IMR-90 (cell line): ENCODE measurements around the gene GINS3. TPM values are rescaled to one million over a fixed set of nuclear protein-coding genes. Genes with fewer than 3 reads are reported as not detected.

Source experiments
- ATAC-seq: fragments of 200-7000 bp; cut with Tn5 transposase; 2 replicates; pipeline ENCODE4 v1.9.1; 2020; ENCODE audit warnings: low read depth, mild to moderate bottlenecking, moderate library complexity
- BruUV-seq: library from RNA; stranded (reverse); fragments of 400-500 nt; replicated peaks from 2 replicates; lab custom pipeline; 2021; lab: Mats Ljungman, UMichigan
- CTCF ChIA-PET: fragments of 300-600 bp; formaldehyde crosslinking; extraction: SDS; loops from one replicate; lab custom pipeline; 2021; ENCODE audit warnings: antibody characterized with exemption; lab: Yijun Ruan, JAX
- POLR2A ChIA-PET: fragments of 300-600 bp; sonication (Branson Sonifier 250); formaldehyde crosslinking; loops from one replicate; lab custom pipeline; 2022; ENCODE audit warnings: antibody characterized with exemption; ENCODE audit not compliant: unreplicated experiment; lab: Charles Lee
- DNase-seq: peaks from one replicate; pipeline ENCODE4 v3.0.0; 2013
- H2AFZ ChIP-seq: replicated peaks from 2 replicates; pipeline ENCODE3; 2013; ENCODE audit warnings: low read length, mild to moderate bottlenecking; ENCODE audit not compliant: poor library complexity
- H2AK5ac ChIP-seq: 2 replicates; pipeline ENCODE4 v1.6.1; 2013; ENCODE audit warnings: low read depth, low read length, inconsistent platforms
- H2AK9ac ChIP-seq: replicated peaks from 2 replicates; pipeline ENCODE3; 2013; ENCODE audit warnings: mild to moderate bottlenecking, low read depth, low read length, moderate library complexity; ENCODE audit not compliant: poor library complexity
- H2BK120ac ChIP-seq: 2 replicates; pipeline ENCODE4 v1.6.1; 2013; ENCODE audit warnings: low read depth, low read length, inconsistent platforms
- H2BK15ac ChIP-seq: 3 replicates; pipeline ENCODE4 v1.6.1; 2013; ENCODE audit warnings: low read depth, low read length, inconsistent platforms
- H2BK20ac ChIP-seq: 2 replicates; pipeline ENCODE4 v1.6.1; 2013; ENCODE audit warnings: low read depth, mild to moderate bottlenecking, inconsistent platforms, low read length, moderate library complexity
- H2BK5ac ChIP-seq: 2 replicates; pipeline ENCODE4 v1.6.1; 2013; ENCODE audit warnings: mild to moderate bottlenecking, low read depth, low read length, inconsistent platforms; ENCODE audit not compliant: poor library complexity, severe bottlenecking
- H3K14ac ChIP-seq: replicated peaks from 2 replicates; pipeline ENCODE4 v1.6.1; 2013; ENCODE audit warnings: low read depth, low read length, inconsistent platforms
- H3K18ac ChIP-seq: 2 replicates; pipeline ENCODE4 v1.6.1; 2013; ENCODE audit warnings: low read depth, low read length, control low read depth
- H3K23ac ChIP-seq: 2 replicates; pipeline ENCODE4 v1.6.1; 2013; ENCODE audit warnings: low read depth, low read length, inconsistent platforms
- H3K27ac ChIP-seq: 2 replicates; pipeline ENCODE4 v1.5.1; 2013; ENCODE audit warnings: mild to moderate bottlenecking, control low read depth, low read length; ENCODE audit not compliant: insufficient read depth
- H3K27me3 ChIP-seq: 2 replicates; pipeline ENCODE4 v1.6.1; 2013; ENCODE audit warnings: low read length; ENCODE audit not compliant: control insufficient read depth, insufficient read depth
- H3K36me3 ChIP-seq: 2 replicates; pipeline ENCODE4 v1.6.1; 2013; ENCODE audit warnings: low read length, mixed read lengths; ENCODE audit not compliant: control insufficient read depth, insufficient read depth
- H3K4ac ChIP-seq: 2 replicates; pipeline ENCODE4 v1.6.1; 2013; ENCODE audit warnings: low read depth, low read length, inconsistent platforms
- H3K4me1 ChIP-seq: 2 replicates; pipeline ENCODE4 v1.6.1; 2013; ENCODE audit warnings: low read length, mixed read lengths; ENCODE audit not compliant: control insufficient read depth, insufficient read depth
- H3K4me2 ChIP-seq: 2 replicates; pipeline ENCODE4 v1.6.1; 2013; ENCODE audit warnings: low read depth, mild to moderate bottlenecking, control low read depth, low read length, moderate library complexity
- H3K4me3 ChIP-seq: 2 replicates; pipeline ENCODE4 v1.5.1; 2013; ENCODE audit warnings: low read depth, mild to moderate bottlenecking, control low read depth, low read length, moderate library complexity; ENCODE audit not compliant: insufficient read depth
- H3K56ac ChIP-seq: 2 replicates; pipeline ENCODE4 v1.6.1; 2013; ENCODE audit warnings: low read length, inconsistent platforms; ENCODE audit not compliant: insufficient read depth; ENCODE audit errors: extremely low read depth
- H3K79me1 ChIP-seq, 2 experiments: 2 replicates each; pipeline ENCODE4 v1.6.1; 2013; ENCODE audit warnings: low read length in 2 of 2, inconsistent platforms in 1 of 2, low read depth in 1 of 2
- H3K9ac ChIP-seq: 2 replicates; pipeline ENCODE4 v1.6.1; 2013; ENCODE audit warnings: low read depth, low read length, control low read depth
- H3K9me1 ChIP-seq: 2 replicates; pipeline ENCODE4 v1.6.1; 2013; ENCODE audit warnings: low read length, inconsistent platforms; ENCODE audit not compliant: insufficient read depth
- H3K9me3 ChIP-seq: 2 replicates; pipeline ENCODE4 v1.6.1; 2013; ENCODE audit warnings: low read length; ENCODE audit not compliant: control insufficient read depth, insufficient read depth
- H4K20me1 ChIP-seq: 2 replicates; pipeline ENCODE4 v1.6.1; 2013; ENCODE audit warnings: low read length, inconsistent platforms; ENCODE audit not compliant: insufficient read depth
- H4K5ac ChIP-seq: 2 replicates; pipeline ENCODE4 v1.6.1; 2013; ENCODE audit warnings: mild to moderate bottlenecking, low read depth, low read length, control low read depth
- H4K8ac ChIP-seq, 2 experiments: 2 replicates each; pipeline ENCODE4 v1.6.1; 2013; ENCODE audit warnings: low read depth in 2 of 2, low read length in 2 of 2, control low read depth in 1 of 2, inconsistent platforms in 1 of 2
- H4K91ac ChIP-seq: 2 replicates; pipeline ENCODE4 v1.6.1; 2013; ENCODE audit warnings: low read depth, low read length, inconsistent platforms; ENCODE audit not compliant: insufficient read depth
- BHLHE40 ChIP-seq: fragments of 150-350 bp; IDR thresholded peaks from 2 replicates; pipeline ENCODE4 v1.6.1; 2016; ENCODE audit warnings: mild to moderate bottlenecking, low read depth, low read length
- CEBPB ChIP-seq: IDR thresholded peaks from 2 replicates; pipeline ENCODE4 v1.6.1; 2012; ENCODE audit warnings: low read depth, low read length, improper control_type of control experiment
- CHD1 ChIP-seq: IDR thresholded peaks from 2 replicates; pipeline ENCODE4 v1.6.1; 2012; ENCODE audit warnings: low read depth, low read length, improper control_type of control experiment
- MAFK ChIP-seq: IDR thresholded peaks from 2 replicates; pipeline ENCODE4 v1.6.1; 2012; ENCODE audit warnings: low read depth, low read length, improper control_type of control experiment
- MAZ ChIP-seq: IDR thresholded peaks from 2 replicates; pipeline ENCODE4 v1.6.1; 2012; ENCODE audit warnings: low read depth, mild to moderate bottlenecking, low read length, improper control_type of control experiment, moderate library complexity, borderline replicate concordance
- POLR2A ChIP-seq: IDR thresholded peaks from 2 replicates; pipeline ENCODE4 v1.6.1; 2012; ENCODE audit warnings: mild to moderate bottlenecking, low read depth, low read length
- RAD21 ChIP-seq: IDR thresholded peaks from 2 replicates; pipeline ENCODE4 v1.6.1; 2012; ENCODE audit warnings: low read length, improper control_type of control experiment
- RCOR1 ChIP-seq: IDR thresholded peaks from 2 replicates; pipeline ENCODE4 v1.6.1; 2012; ENCODE audit warnings: mild to moderate bottlenecking, low read length, improper control_type of control experiment; ENCODE audit not compliant: insufficient replicate concordance
- SMC3 ChIP-seq: fragments of 150-350 bp; IDR thresholded peaks from 2 replicates; pipeline ENCODE4 v1.6.1; 2016; ENCODE audit warnings: low read depth, mild to moderate bottlenecking, antibody characterized with exemption, low read length, moderate library complexity
- WGBS, 2 experiments: methylation state at CpG; one replicate each; pipeline versions ENCODE4 v1.1.5 to v1.1.7; 2013; ENCODE audit warnings: missing lambda C conversion rate in 2 of 2; ENCODE audit not compliant: insufficient read length in 1 of 2; ENCODE audit errors: extremely low coverage in 2 of 2; 5-methylcytosine and 5-hydroxymethylcytosine counted together
- dilution Hi-C: fragments of 300-500 bp; cut with HindIII; formaldehyde crosslinking; loops from one replicate; pipeline ENCODE4 v1.14.3; 2018; ENCODE audit warnings: low sequenced_read_pairs; ENCODE audit not compliant: unreplicated experiment
- in situ Hi-C: fragments of 300-500 bp; cut with MboI; formaldehyde crosslinking; loops from 3 replicates; pipeline ENCODE4 v1.14.3; 2019; ENCODE audit warnings: low sequenced_read_pairs, inconsistent platforms, mixed read lengths
- intact Hi-C: fragments of 100-400 bp; cut with micrococcal nuclease; formaldehyde crosslinking; loops from 2 replicates; pipeline ENCODE4 v1.10.0; 2022
- polyA plus RNA-seq, 3 experiments: library from polyadenylated mRNA; depleted of rRNA; stranded (reverse); fragments of >200 nt; gene quantifications; 2 replicates each; pipeline ENCODE4 v1.2.3, GENCODE V29; 2012; ENCODE audit warnings: low replicate concordance in 1 of 3
- total RNA-seq: library from RNA; depleted of rRNA; stranded (reverse); fragments of >200 nt; gene quantifications from 2 replicates; pipeline ENCODE4 v1.2.3, GENCODE V29; 2012
- TF ChIP-seq, protein P1 (sequence below): fragments of 150-350 bp; IDR thresholded peaks from 2 replicates; pipeline ENCODE4 v1.6.1; 2016; ENCODE audit warnings: low read depth, mild to moderate bottlenecking, low read length, moderate library complexity, borderline replicate concordance
- TF ChIP-seq, protein P2 (sequence below): fragments of 150-350 bp; IDR thresholded peaks from 2 replicates; pipeline ENCODE4 v1.6.1; 2017; ENCODE audit warnings: mild to moderate bottlenecking, antibody characterized with exemption, low read length, low read depth
- TF ChIP-seq, protein P3 (sequence below): conservative IDR thresholded peaks from 2 replicates; pipeline ENCODE4 v1.5.1; 2012; ENCODE audit warnings: mild to moderate bottlenecking, low read depth, low read length, improper control_type of control experiment

GINS3 gene
- total and polyA plus RNA-seq, 2 of the 4 experiments (the other 2 are of a cell fraction): 5.2 to 5.4 TPM

DNA sequence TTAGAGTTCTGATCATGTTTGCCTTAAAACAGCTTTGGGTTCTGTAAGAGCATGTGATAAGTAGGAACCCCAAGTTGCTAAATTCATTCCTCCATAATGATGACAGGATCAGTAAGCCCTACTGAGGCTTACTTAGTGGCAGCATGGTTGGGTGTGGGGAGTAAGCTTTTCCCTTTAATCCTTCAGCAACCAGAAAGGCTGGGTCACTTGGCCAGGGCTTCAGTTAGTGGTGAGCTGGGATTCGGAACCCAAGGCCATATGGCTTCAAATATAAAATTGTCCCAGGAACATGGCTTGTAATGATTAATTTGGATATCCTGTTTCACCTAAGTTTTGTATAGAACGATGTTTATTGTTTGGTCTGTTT lies 850 bp downstream of the GINS3 start:
- peak overlapping the region; percentile 97 for H4K5ac ChIP-seq
- H2BK15ac ChIP-seq: peak overlapping the region; percentile 45; the same call in 1 of the 3 replicates
- H3K4ac ChIP-seq: peak overlapping the region; percentile 80; the same call in 1 of the 2 replicates
- H3K9me1 ChIP-seq: no peaks in the 10 kb centered on the region; the same call in 1 of the 2 replicates
- H3K9ac ChIP-seq: peak overlapping the region; percentile 87
- no peaks in the 10 kb centered on the region for H3K36me3 ChIP-seq
- no peak overlapping the region for H2BK20ac ChIP-seq
- BruUV-seq: no TSS peak
- H3K56ac ChIP-seq: peak overlapping the region; percentile 82
- H3K23ac ChIP-seq: peak overlapping the region; percentile 90; the same call in 1 of the 2 replicates
- intact Hi-C loops: no loop called here
- peak overlapping the region; percentile 91 for H3K14ac ChIP-seq
- H3K27ac ChIP-seq: no peak overlapping the region
- H2BK120ac ChIP-seq: peak overlapping the region; percentile 56; the same call in 1 of the 2 replicates
- no peak overlapping the region for H2AK5ac ChIP-seq
- ChIA-PET POLR2A (interaction anchor here (0.7 kb wide), 1 partner anchor 60 kb away, joined by 3 read pairs; no protein-coding TSS in a partner anchor), CTCF (interaction anchor here (1.3 to 1.5 kb wide), 2 partner anchors 18 to 94 kb away, joined by 4 to 5 read pairs; no protein-coding TSS in a partner anchor)
- H3K18ac ChIP-seq: peak overlapping the region; percentile 73; the same call in 1 of the 2 replicates
- H4K8ac ChIP-seq: peak overlapping the region; percentile 96 to 100
- H2AFZ ChIP-seq: peak overlapping the region; percentile 99
- peak overlapping the region; percentile 92 for H3K4me3 ChIP-seq
- peak overlapping the region; percentile 81 for H2AK9ac ChIP-seq
- peaks cover 2% of the 10 kb centered on the region for H3K27me3 ChIP-seq
- peak overlapping the region; percentile 69 for H4K91ac ChIP-seq
- peaks cover 10 to 14% of the 10 kb centered on the region in 2 experiments for H3K79me1 ChIP-seq
- no peaks in the 10 kb centered on the region for H3K9me3 ChIP-seq
- DNase-seq (no peak), ATAC-seq (peak; percentile 39)
- H2BK5ac ChIP-seq: peak overlapping the region; percentile 48
- no peaks in the 10 kb centered on the region for H4K20me1 ChIP-seq
- TF ChIP-seq RCOR1 (no peak), BHLHE40 (no peak), CEBPB (no peak), CHD1 (no peak), POLR2A (no peak), RAD21 (no peak), SMC3 (no peak), MAZ (no peak), MAFK (no peak)
- TF ChIP-seq, protein P1, sequence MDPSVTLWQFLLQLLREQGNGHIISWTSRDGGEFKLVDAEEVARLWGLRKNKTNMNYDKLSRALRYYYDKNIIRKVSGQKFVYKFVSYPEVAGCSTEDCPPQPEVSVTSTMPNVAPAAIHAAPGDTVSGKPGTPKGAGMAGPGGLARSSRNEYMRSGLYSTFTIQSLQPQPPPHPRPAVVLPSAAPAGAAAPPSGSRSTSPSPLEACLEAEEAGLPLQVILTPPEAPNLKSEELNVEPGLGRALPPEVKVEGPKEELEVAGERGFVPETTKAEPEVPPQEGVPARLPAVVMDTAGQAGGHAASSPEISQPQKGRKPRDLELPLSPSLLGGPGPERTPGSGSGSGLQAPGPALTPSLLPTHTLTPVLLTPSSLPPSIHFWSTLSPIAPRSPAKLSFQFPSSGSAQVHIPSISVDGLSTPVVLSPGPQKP: no peak
- TF ChIP-seq, protein P2, sequence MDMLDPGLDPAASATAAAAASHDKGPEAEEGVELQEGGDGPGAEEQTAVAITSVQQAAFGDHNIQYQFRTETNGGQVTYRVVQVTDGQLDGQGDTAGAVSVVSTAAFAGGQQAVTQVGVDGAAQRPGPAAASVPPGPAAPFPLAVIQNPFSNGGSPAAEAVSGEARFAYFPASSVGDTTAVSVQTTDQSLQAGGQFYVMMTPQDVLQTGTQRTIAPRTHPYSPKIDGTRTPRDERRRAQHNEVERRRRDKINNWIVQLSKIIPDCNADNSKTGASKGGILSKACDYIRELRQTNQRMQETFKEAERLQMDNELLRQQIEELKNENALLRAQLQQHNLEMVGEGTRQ: no peak
- TF ChIP-seq, protein P3, sequence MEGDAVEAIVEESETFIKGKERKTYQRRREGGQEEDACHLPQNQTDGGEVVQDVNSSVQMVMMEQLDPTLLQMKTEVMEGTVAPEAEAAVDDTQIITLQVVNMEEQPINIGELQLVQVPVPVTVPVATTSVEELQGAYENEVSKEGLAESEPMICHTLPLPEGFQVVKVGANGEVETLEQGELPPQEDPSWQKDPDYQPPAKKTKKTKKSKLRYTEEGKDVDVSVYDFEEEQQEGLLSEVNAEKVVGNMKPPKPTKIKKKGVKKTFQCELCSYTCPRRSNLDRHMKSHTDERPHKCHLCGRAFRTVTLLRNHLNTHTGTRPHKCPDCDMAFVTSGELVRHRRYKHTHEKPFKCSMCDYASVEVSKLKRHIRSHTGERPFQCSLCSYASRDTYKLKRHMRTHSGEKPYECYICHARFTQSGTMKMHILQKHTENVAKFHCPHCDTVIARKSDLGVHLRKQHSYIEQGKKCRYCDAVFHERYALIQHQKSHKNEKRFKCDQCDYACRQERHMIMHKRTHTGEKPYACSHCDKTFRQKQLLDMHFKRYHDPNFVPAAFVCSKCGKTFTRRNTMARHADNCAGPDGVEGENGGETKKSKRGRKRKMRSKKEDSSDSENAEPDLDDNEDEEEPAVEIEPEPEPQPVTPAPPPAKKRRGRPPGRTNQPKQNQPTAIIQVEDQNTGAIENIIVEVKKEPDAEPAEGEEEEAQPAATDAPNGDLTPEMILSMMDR: no peak
- WGBS, 2 experiments: no CpG with 5 or more reads among the region's 2 CpGs
- H3K4me1 ChIP-seq: peaks cover 1% of the 10 kb centered on the region; the same call in 1 of the 2 replicates
- peak overlapping the region; percentile 94 for H3K4me2 ChIP-seq
- dilution Hi-C loops: no loop called here
- in situ Hi-C loops: no loop called here
